ENCODE data around the gene SGTA.

SGTA gene

DNA sequence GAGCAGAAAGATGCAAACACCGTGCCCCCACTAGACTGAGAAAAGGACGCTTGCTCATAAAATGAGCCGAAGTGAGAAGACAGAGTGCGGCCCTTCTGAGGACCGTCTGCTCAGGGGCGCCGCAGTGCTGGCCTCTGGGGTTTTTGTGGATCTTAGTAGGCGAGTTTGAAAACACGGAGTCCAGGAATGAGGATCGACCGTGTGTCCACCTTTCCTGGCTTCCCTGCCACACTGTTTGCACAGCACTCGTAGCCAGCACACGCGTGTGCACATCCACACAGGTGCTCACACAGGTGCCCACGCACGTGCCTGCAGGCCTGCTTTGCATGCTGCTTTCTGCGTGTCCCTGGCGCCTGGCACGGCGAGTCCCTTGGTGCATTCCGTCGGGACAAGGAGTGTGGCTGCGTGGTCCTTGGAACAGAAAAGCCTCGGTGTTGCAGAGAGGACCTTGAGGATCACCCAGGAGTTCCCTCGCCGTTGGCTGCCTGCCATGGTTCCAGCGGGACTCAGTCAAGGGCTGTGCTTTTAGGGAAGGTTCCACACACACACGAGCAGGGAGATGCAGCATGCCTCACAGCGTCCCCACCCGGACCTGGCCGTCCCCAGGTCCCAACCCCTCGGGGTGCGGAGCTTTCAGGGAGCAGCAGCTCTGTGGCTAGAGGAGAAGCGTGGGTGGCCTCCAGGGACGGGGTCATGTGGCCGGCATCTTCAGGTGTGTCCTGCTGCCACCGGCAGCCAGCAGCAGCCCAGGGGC is 26.5 kb upstream of the SGTA start:
- no peak for DNase-seq (ENCODE audit: low read depth in 2 of 2)

- no peak for DNase-seq (ENCODE audit: low read depth in 2 of 2)
Observed at GRCh38 chr19:2808129-2808941, 25.3 kb upstream of the SGTA start.

GRCh38 chr19:2807379-2808128 is 24.5 kb upstream of the SGTA start:
- no peak for DNase-seq (ENCODE audit: low read depth in 2 of 2)

- no peak for DNase-seq (ENCODE audit: low read depth in 2 of 2)
Observed at GRCh38 chr19:2806736-2807378, 23.8 kb upstream of the SGTA start.

DNA sequence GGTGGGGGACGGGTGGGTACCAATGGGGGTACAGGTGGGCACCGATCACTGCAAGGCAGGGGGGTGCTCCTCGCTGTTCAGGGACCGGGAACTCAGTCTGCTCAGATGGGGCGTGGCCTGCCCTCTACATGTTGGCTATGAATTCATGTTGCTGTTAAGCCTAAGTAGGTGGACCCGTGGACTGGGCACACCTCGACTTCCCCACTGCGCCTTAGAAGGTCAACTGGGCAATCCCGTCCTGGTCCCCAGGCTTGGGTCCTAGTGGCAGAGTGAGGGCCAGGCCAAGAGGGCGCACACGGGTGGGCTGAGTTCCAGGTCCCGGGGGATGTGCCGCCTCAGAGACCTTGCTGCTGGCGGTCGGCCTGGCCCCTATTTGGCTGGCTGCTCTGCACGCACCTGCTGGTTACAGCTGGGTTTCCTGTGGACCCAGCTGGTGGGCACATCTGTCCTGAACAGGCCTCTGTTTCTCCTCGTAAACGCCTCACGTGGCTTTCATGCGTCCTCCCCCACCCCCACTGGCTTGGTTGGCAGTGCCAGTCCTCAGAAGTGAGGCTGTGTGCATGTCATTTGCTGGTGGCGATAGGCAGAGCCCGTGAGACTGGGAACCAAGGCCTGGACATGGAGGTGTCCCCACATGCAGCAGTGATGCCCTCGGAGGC is 23.0 kb upstream of the SGTA start:
- no peak for DNase-seq (ENCODE audit: low read depth in 2 of 2)

DNA sequence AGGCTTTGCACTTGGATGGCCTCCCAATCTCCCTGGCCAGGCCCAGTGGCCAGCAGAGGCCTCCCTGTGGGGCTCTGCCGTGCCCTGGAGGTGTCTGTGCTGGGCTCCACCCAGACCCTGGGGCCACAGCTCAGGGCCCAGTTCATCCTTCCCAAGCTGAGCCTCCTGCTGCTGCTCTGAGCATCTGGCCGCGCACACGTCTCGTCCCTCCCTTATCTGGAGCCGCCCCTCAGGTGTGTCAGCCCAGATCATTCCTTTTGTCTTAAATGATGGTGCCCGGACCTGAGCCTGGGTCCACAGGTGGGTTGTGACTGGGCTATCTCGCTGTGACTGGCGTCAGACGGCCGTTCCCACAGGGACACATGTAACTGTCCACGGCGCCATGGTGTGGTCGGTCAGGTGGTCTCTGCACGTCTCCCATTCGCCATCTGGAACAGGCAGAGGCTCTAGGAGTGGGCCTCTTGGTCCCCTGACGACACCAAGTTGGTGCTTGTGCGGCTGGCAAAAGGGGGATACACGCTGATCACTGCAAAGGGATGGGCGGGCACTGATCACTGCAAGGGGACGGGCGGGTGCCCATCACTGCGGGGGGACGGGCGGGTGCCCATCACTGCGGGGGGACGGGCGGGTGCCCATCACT is 22.3 kb upstream of the SGTA start:
- DNase-seq (ENCODE audit: low read depth in 2 of 2): no peak

DNA sequence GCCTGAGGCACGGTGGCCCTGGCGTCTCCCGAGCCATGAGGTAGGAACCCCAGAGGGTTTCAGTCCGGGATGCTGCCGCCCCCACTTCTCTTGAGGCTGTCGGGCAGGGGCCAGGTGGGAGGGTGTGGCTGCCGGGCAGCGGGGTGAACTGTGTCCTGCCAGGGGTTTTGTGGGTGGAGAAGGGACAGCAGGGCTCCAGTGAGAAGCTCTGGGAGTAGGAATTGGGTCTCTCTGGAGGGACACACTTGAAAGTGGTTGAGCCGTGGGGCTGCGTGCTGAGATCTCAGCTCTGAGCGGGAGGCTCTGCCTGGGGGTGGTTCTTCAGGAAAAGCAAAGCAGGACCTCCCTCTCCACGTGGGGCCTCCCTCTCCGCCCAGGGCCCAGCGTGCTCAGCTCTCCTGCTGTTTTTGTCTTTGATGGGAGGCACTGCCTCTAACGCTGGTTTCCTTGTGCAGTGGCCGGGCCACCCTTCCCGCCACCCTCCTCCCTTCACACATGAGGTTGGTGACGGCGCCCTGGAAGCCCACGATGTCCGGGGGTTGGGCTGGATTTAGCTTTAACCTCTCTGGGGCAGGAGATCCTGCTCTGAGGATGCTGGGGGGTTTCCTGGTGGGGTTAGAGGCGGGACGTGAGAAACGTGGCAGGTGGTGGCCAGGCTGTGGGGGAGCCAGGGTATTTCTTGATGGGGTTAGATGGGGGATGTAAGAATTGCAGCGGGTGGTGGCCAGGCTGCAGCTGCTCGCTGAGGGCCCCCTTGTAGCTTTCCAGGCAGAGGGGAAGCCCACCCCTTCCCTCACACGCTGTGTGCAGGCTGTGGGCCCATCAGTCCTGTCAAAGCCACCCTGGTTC is 21.3 kb upstream of the SGTA start:
- no peak for DNase-seq (ENCODE audit: low read depth in 2 of 2)

GRCh38 chr19:2803486-2804155 is 20.5 kb upstream of the SGTA start:
- DNase-seq (ENCODE audit: low read depth in 2 of 2): no peak

DNA sequence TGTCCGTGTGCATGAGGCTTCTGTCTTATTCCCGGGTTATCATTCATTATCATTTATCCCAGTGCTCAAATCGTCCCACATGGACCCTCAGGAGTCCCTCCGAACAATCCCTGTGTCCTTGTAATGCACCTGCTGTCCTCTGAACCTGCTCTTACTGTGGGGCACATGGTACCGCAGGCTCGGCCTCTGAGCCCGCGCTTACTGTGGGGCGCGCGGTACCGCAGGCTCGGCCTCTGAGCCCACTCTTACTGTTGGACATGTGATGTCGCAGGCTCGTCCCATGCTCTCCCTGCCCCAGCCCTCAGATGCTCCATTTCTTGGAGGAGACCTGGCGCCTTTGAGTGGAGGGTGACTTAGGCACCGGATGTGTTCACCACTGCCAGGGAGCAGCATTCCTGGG is 19.8 kb upstream of the SGTA start:
- DNase-seq (ENCODE audit: low read depth in 2 of 2): no peak

DNA sequence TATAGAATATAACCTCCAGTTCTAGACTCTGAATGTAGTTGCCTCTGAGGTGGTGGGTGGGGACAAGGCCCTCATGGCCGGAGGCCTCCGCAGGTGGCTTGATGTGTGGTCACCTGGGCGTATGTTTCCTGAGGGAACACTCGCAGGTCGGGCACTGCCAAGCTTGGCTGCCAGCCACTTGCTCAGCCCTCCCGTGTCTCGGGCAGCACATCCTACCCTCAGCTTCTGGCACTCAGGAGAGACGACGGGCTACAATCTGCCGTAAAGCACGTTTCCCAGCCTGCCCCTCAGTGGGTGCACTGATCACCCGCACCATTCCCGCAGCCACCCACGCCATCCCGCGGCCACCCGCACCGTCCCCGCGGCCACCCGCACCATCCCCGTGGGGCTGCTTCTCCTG is 17.4 kb upstream of the SGTA start:
- no peak for DNase-seq (ENCODE audit: low read depth in 2 of 2)

GRCh38 chr19:2799273-2800020 is 16.4 kb upstream of the SGTA start:
- DNase-seq (ENCODE audit: low read depth in 2 of 2): no peak

- no peak for DNase-seq (ENCODE audit: low read depth in 2 of 2)
Observed at GRCh38 chr19:2798733-2799132, 15.7 kb upstream of the SGTA start.

DNA sequence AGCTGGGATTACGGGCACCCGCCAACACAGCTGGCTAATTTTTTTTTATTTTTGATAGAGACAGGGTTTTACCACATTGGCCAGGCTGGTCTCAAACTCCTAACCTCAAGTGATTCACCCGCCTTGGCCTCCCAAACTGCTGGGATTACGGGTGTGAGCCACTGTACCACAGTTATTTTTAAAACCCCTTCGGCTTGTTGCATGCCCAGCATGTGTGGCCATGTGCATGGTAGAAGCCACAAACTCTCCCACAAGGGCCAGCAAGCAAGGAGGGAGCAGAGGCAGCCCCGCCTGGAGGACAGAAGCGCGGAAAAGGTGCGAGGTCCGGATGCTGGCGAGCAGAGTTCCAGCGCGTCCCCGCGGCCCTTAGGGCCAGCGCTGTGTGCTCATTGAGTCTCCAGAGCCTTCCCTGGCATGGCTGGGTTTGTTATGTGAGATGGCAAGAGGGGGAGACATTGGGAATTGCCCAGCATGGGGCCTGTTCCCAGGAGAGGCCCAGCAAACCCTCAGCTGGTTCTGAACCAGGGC is 15.1 kb upstream of the SGTA start:
- no peak for DNase-seq (ENCODE audit: low read depth in 2 of 2)

DNA sequence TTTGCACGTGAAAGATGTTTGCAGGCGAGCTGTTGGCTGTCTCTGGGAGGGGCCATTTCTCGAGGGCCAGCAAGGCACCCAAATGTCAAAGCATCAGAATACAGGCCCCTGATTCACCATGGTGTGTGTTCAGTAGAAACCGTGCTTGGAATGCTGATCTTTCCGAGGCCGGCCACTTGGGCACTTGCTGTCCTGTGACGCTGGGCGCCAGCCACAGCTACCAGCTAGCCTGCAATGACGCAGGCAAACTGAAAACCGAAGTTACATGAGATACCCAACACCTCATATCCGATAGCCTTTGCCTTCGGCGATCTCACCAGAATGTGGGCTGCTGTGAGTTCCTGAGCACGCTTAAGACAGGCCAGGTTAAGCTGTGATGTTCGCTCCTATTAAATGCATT is 14.2 kb upstream of the SGTA start:
- no peak for DNase-seq (ENCODE audit: low read depth in 2 of 2)

DNA sequence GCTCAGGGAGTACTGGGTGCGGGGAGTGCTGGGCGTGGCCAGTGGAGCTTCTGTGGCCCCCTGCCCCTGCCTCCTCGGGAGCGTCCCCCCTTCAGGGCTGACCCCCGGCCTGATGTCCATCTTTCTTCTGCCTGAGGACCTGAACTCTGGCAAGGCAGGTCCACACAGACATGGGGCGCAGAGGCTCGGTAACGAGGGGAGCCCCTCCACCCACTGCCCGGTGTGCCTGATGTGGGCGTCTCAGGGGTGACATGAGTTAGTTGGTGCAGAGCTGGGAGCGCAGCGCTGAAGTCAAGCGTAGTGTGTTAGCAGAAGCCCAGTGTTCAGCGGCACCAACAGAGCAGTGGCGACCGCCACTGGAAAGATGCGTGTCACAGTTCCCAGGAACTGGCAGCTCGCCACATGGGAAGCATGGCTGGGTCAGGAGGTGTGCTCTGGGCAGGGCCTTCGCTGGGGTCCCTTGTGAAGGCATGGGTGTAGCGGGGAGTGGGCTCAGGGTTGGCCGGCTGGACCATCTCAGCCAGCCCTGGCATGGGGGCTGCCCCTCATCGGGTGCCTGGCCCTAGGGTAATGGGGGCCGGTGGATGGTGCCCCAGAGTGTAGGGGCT is 13.7 kb upstream of the SGTA start:
- no peak for DNase-seq (ENCODE audit: low read depth in 2 of 2)

GRCh38 chr19:2795827-2796658 is 13.0 kb upstream of the SGTA start:
- no peak for DNase-seq (ENCODE audit: low read depth in 2 of 2)

- no peak for DNase-seq (ENCODE audit: low read depth in 2 of 2)
Observed at GRCh38 chr19:2793577-2793976, 10.5 kb upstream of the SGTA start.
